Stimulated activated naive B cell treated with anti-CD40 and anti-IgM and Interleukin-4, amounts not matched to agents 10 μg/mL and 1 μg/mL and 100 μg/mL, for 72 hours (primary cell): Measurements from ENCODE around the gene IP6K1.
A peak's percentile ranks its signal among the peaks of the same experiment; 100 is the strongest.
"Not testable (repeated sequence)": the region's sequence is repeated elsewhere in the genome, so short reads cannot be mapped to it uniquely, and the experiment has no call there.

Experiments
- ATAC-seq, 2 donors: fragments of 150-1000 bp; cut with Tn5 transposase; replicated peaks; 2 replicates each; pipeline ENCODE4 v1.10.0; 2021; ENCODE audit warnings: moderate library complexity in 1 of 2
- DNase-seq: peaks from one replicate; pipeline ENCODE4 v3.0.0; 2021
- H3K27ac Mint-ChIP-seq: one replicate; pipeline ENCODE4 v1.8.0; 2022; ENCODE audit warnings: mild to moderate bottlenecking, mixed read lengths
- H3K27me3 Mint-ChIP-seq, 2 donors: one replicate each; pipeline ENCODE4 v1.8.0; 2022; ENCODE audit warnings: mixed read lengths in 2 of 2
- H3K36me3 Mint-ChIP-seq, 2 donors: one replicate each; pipeline ENCODE4 v1.8.0; 2022; ENCODE audit warnings: mixed read lengths in 2 of 2, mild to moderate bottlenecking in 1 of 2
- H3K4me1 Mint-ChIP-seq, 2 donors: one replicate each; pipeline ENCODE4 v1.8.0; 2022; ENCODE audit warnings: mixed read lengths in 2 of 2, mild to moderate bottlenecking in 1 of 2
- H3K4me3 Mint-ChIP-seq, 2 donors: one replicate each; pipeline ENCODE4 v1.8.0; 2022; ENCODE audit warnings: mild to moderate bottlenecking in 2 of 2, mixed read lengths in 2 of 2, moderate library complexity in 1 of 2
- H3K9me3 Mint-ChIP-seq, 2 donors: one replicate each; pipeline ENCODE4 v1.8.0; 2022; ENCODE audit warnings: mixed read lengths in 2 of 2, mild to moderate bottlenecking in 1 of 2

IP6K1 gene

GRCh38 chr3:49786357-49787181 is at the start of gene IP6K1:
Gene IP6K1 (minus strand): TSS chr3:49786542. CDS start chr3:49748040, 38,502 bp downstream.
- ATAC-seq (peak; percentile 99), DNase-seq (peak; percentile 100)
- Mint-ChIP-seq H3K27ac (peak within 1 kb of the TSS; percentile 99), H3K4me3 (peak within 1 kb of the TSS; percentile 91 to 93), H3K36me3 (peaks cover 2 to 4% of the 10 kb centered on the region in 2 donors), H3K27me3 (peaks cover 0 to 3% of the 10 kb centered on the region in 2 donors), H3K4me1 (peaks cover 7 to 26% of the 10 kb centered on the region in 2 donors), H3K9me3 (no peaks in the 10 kb centered on the region)

GRCh38 chr3:49831341-49831740 is 45.0 kb upstream of the IP6K1 start:
- ATAC-seq (no peak), DNase-seq (no peak)
- H3K27ac Mint-ChIP-seq: peak overlapping the region; percentile 10
- peaks cover 0 to 11% of the 10 kb centered on the region in 2 donors for H3K4me1 Mint-ChIP-seq
- no peaks in the 10 kb centered on the region for H3K9me3 Mint-ChIP-seq
- H3K4me3 Mint-ChIP-seq: no peak overlapping the region
- no peaks in the 10 kb centered on the region for H3K27me3 Mint-ChIP-seq
- H3K36me3 Mint-ChIP-seq: peaks cover 20 to 33% of the 10 kb centered on the region in 2 donors

GRCh38 chr3:49826016-49826415 is 39.7 kb upstream of the IP6K1 start:
- no peaks in the 10 kb centered on the region for H3K27me3 Mint-ChIP-seq
- no peaks in the 10 kb centered on the region for H3K9me3 Mint-ChIP-seq
- H3K4me1 Mint-ChIP-seq: peaks cover 0 to under 1% of the 10 kb centered on the region in 2 donors
- no peak overlapping the region for H3K4me3 Mint-ChIP-seq
- no peak for DNase-seq
- H3K27ac Mint-ChIP-seq: no peak overlapping the region
- H3K36me3 Mint-ChIP-seq: peaks cover 3 to 13% of the 10 kb centered on the region in 2 donors
- no peak for ATAC-seq

DNA sequence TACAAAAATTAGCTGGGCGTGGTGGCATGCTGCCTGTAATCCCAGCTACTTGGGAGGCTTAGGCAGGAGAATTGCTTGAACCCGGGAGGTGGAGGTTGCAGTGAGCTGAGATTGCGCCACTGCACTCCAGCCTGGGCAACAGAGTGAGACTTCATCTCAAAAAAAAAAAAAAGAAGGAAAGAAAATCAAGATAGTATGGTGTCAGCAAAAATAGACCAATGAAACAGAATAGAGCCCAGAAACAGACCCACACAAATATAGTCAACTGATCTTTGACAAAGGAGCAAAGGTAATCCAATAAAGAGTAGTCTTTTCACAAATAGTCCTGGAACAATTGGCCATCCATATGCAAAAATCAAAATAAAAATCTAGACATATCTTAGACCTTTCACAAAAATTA is 36.8 kb upstream of the IP6K1 start:
- ATAC-seq, H3K36me3 Mint-ChIP-seq, H3K27ac Mint-ChIP-seq, H3K27me3 Mint-ChIP-seq, H3K4me1 Mint-ChIP-seq, H3K4me3 Mint-ChIP-seq, H3K9me3 Mint-ChIP-seq, DNase-seq: not testable (repeated sequence)

GRCh38 chr3:49813497-49814174 is 27.3 kb upstream of the IP6K1 start, which contains the start of gene UBA7:
Gene UBA7 (minus strand): TSS chr3:49813953. CDS start chr3:49813787, 166 bp downstream.
- H3K27me3 Mint-ChIP-seq: no peaks in the 10 kb centered on the region
- peak within 1 kb of the TSS; percentile 94 to 96 for H3K4me3 Mint-ChIP-seq
- peak; percentile 17 for DNase-seq
- H3K27ac Mint-ChIP-seq: peak within 1 kb of the TSS; percentile 96
- peaks cover 22 to 55% of the 10 kb centered on the region in 2 donors for H3K4me1 Mint-ChIP-seq
- H3K36me3 Mint-ChIP-seq: peaks cover 6 to 28% of the 10 kb centered on the region in 2 donors
- peak; percentile 84 to 93 for ATAC-seq
- H3K9me3 Mint-ChIP-seq: no peaks in the 10 kb centered on the region

GRCh38 chr3:49812916-49813496 is 26.7 kb upstream of the IP6K1 start:
- peak overlapping the region; percentile 94 to 96 for H3K4me3 Mint-ChIP-seq
- peak overlapping the region; percentile 96 for H3K27ac Mint-ChIP-seq
- H3K4me1 Mint-ChIP-seq: peaks cover 28 to 62% of the 10 kb centered on the region in 2 donors
- H3K27me3 Mint-ChIP-seq: no peaks in the 10 kb centered on the region
- peak in 1 of 2 donors; percentile 17 for ATAC-seq
- peaks cover 6 to 31% of the 10 kb centered on the region in 2 donors for H3K36me3 Mint-ChIP-seq
- no peak for DNase-seq
- H3K9me3 Mint-ChIP-seq: no peaks in the 10 kb centered on the region

GRCh38 chr3:49807431-49808114 is 21.2 kb upstream of the IP6K1 start:
- Mint-ChIP-seq H3K27ac (peak overlapping the region; percentile 92), H3K4me3 (no peak overlapping the region), H3K9me3 (no peaks in the 10 kb centered on the region), H3K4me1 (peaks cover 64 to 86% of the 10 kb centered on the region in 2 donors), H3K27me3 (no peaks in the 10 kb centered on the region), H3K36me3 (peaks cover 6 to 31% of the 10 kb centered on the region in 2 donors)
- no peak for DNase-seq
- ATAC-seq: no peak

DNA sequence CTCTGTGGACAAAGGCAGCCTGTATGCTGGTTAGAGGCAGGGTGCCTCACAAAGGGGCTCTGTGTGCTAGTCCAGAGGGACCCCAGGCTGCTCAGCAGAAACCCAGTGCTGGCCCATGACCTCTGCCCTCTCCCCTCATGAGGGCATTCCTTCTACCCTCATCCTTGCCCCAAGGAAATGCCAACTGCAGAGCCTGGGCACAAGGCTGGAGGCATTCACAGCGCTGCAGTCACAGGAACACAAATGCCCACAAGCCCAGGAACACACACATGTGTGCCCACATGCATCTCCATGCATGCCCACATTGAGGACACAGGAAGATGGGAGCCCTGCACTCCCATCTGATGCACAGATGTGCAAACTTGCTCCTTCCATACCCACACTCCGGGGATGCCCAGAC is 20.5 kb upstream of the IP6K1 start:
- ATAC-seq: no peak
- H3K4me1 Mint-ChIP-seq: peaks cover 65 to 86% of the 10 kb centered on the region in 2 donors
- DNase-seq: no peak
- no peaks in the 10 kb centered on the region for H3K9me3 Mint-ChIP-seq
- peaks cover 6 to 31% of the 10 kb centered on the region in 2 donors for H3K36me3 Mint-ChIP-seq
- H3K4me3 Mint-ChIP-seq: no peak overlapping the region
- peak overlapping the region; percentile 92 for H3K27ac Mint-ChIP-seq
- peaks cover under 1 to 5% of the 10 kb centered on the region in 2 donors for H3K27me3 Mint-ChIP-seq

- H3K4me1 Mint-ChIP-seq: peaks cover 60 to 83% of the 10 kb centered on the region in 2 donors
Measured at GRCh38 chr3:49805897-49806701, 19.8 kb upstream of the IP6K1 start.

DNA sequence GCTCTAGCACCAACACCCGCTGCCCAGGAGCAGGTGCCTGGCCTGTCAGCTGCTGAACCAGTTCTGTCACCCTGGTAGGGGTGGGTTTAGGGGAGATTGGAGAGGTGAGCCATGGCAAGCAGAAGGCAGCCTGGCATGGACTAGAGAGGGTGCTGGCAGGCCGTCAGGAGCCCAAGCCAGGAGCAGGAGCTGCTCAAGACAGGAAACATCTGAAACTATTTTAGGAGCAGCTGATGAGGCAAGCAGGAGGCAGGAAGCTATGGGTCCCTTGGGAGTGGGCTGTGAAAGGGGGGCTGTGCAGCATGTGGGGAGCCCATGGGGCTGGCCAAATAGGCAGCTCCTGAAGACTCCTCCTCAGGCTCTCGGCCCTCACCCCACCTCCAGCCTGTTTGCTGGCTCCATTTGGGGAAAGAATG is 19.0 kb upstream of the IP6K1 start:
- peaks cover 59 to 80% of the 10 kb centered on the region in 2 donors for H3K4me1 Mint-ChIP-seq
- peak overlapping the region; percentile 93 for H3K27ac Mint-ChIP-seq
- H3K4me3 Mint-ChIP-seq: peak overlapping the region; percentile 57 to 76
- peaks cover 4 to 20% of the 10 kb centered on the region in 2 donors for H3K36me3 Mint-ChIP-seq
- peak in 1 of 2 donors; percentile 22 for ATAC-seq
- no peaks in the 10 kb centered on the region for H3K9me3 Mint-ChIP-seq
- peaks cover 9 to 15% of the 10 kb centered on the region in 2 donors for H3K27me3 Mint-ChIP-seq
- DNase-seq: peak; percentile 23

More at GRCh38 chr3:49805897-49806701, 19.8 kb upstream of the IP6K1 start:
- H3K36me3 Mint-ChIP-seq: peaks cover 4 to 25% of the 10 kb centered on the region in 2 donors
- H3K9me3 Mint-ChIP-seq: no peaks in the 10 kb centered on the region
- DNase-seq (no peak), ATAC-seq (no peak)
- H3K4me3 Mint-ChIP-seq: peak overlapping the region; percentile 57 to 76
- peak overlapping the region; percentile 93 for H3K27ac Mint-ChIP-seq
- H3K27me3 Mint-ChIP-seq: peaks cover 8 to 12% of the 10 kb centered on the region in 2 donors

- no peak for DNase-seq
- Mint-ChIP-seq H3K4me1 (peaks cover 53 to 70% of the 10 kb centered on the region in 2 donors), H3K36me3 (peaks cover under 1 to 10% of the 10 kb centered on the region in 2 donors), H3K9me3 (no peaks in the 10 kb centered on the region), H3K27me3 (peaks cover 9 to 15% of the 10 kb centered on the region in 2 donors), H3K27ac (peak overlapping the region; percentile 93), H3K4me3 (peak overlapping the region; percentile 84)
- ATAC-seq: peak in 1 of 2 donors; percentile 0
Measured at GRCh38 chr3:49804141-49805041, 18.0 kb upstream of the IP6K1 start.

DNA sequence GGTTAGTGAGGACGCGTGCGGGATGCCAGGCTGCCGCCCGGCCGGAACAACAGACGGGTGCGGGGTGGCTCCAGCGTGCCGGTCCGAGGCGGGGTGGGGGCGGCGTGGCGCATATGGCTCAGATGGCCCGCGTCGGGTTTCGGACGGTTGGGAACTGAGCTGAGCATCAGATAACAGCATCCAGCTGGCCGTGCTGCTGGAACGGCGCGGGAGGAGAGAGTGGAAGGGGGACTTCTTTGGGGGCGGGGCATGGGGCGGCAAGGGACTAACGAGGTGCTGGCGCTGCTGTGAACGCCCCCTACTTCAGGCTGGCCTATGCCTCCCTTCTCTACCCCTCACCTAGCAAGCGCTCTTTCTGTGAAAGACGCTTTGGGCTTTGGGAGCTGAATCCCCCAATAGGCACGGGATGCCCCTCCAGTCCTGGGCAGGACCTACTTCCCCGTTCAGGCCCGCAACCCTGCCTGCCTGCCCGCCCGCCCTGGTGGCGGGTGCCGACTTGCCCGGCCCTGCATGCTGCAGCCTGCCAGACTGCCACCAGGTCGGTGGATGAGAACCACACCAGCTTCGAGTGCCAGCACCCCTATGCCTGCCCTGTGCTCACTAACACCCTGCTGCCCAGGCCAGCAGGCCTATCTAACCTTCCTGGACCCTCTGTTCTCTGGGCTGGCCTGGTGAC is 17.3 kb upstream of the IP6K1 start:
- H3K9me3 Mint-ChIP-seq: no peaks in the 10 kb centered on the region
- peak overlapping the region; percentile 84 for H3K4me3 Mint-ChIP-seq
- H3K4me1 Mint-ChIP-seq: peaks cover 52 to 62% of the 10 kb centered on the region in 2 donors
- H3K27ac Mint-ChIP-seq: peak overlapping the region; percentile 72
- ATAC-seq: peak; percentile 33 to 40
- DNase-seq: peak; percentile 44
- peaks cover 0 to 3% of the 10 kb centered on the region in 2 donors for H3K36me3 Mint-ChIP-seq
- peaks cover 9 to 22% of the 10 kb centered on the region in 2 donors for H3K27me3 Mint-ChIP-seq
